ENCODE results near the gene THUMPD1. TPM values are rescaled to one million over a fixed set of nuclear protein-coding genes. Genes with fewer than 3 reads are reported as not detected.

Gene THUMPD1
- total RNA-seq, 4 donors from 2014 or later, result 40.5 to 73.7 (median 67.0) TPM

DNA sequence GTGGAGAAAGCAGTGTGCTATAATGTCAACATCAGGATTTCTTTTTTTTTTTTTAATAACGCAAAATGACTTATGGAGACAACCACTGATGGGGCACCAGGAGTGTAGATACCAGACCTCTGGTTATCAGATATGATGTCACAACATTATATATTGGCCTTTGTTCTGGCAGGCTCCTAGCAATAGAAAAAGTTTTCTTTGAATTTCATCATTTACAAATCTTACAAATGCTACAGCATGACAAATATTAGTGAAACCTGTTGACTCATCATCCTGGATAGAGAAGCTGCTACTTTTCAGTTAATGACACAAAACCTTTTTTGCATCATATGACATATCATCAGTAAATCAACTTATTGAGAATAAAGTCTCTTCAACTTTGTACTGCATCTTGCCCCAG is 6.1 kb downstream of the THUMPD1 start:
- WGBS, 2 donors, result 81 to 86% methylated on average over 1 of the region's 1 CpG
- intact Hi-C loops (cut with DNase I; ENCODE audit: low total_unique reads), result no loop called here
- no peak overlapping the region for H3K4me3 ChIP-seq (ENCODE audit: low read depth, poor library complexity, severe bottlenecking)
- no peak for TF ChIP-seq POLR2A (IDR thresholded peaks at IDR 0.05)
- TF ChIP-seq, protein P1, sequence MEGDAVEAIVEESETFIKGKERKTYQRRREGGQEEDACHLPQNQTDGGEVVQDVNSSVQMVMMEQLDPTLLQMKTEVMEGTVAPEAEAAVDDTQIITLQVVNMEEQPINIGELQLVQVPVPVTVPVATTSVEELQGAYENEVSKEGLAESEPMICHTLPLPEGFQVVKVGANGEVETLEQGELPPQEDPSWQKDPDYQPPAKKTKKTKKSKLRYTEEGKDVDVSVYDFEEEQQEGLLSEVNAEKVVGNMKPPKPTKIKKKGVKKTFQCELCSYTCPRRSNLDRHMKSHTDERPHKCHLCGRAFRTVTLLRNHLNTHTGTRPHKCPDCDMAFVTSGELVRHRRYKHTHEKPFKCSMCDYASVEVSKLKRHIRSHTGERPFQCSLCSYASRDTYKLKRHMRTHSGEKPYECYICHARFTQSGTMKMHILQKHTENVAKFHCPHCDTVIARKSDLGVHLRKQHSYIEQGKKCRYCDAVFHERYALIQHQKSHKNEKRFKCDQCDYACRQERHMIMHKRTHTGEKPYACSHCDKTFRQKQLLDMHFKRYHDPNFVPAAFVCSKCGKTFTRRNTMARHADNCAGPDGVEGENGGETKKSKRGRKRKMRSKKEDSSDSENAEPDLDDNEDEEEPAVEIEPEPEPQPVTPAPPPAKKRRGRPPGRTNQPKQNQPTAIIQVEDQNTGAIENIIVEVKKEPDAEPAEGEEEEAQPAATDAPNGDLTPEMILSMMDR (IDR thresholded peaks at IDR 0.05), result no peak
- no peak for DNase-seq (ENCODE audit: low spot score in 2 of 2)

DNA sequence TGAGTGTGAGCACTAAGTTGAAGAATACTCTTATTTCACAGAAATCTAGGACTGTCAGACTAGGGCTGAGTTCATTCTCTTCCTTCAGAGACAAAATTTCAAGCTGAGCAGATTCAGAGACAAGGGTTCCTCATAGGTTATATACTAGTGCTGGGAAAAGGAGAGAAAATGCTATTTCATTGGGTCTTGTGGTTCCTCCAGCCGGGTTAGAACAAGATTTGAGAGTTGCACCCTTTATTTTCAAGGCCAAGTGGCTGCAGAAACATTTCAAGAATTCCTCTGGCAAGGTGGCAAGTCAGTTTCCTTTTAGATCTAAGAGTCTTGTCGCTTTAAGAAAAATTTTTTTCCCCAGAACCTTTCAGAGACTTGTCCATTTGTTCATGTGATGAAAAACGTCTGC is 6.8 kb downstream of the THUMPD1 start:
- TF ChIP-seq POLR2A (IDR thresholded peaks at IDR 0.05), result no peak
- TF ChIP-seq, protein P1 (IDR thresholded peaks at IDR 0.05), result no peak
- no peak overlapping the region for H3K4me3 ChIP-seq (ENCODE audit: low read depth, poor library complexity, severe bottlenecking)
- intact Hi-C loops (cut with DNase I; ENCODE audit: low total_unique reads), result no loop called here
- 56 to 62% methylated on average over 3 of the region's 3 CpGs for WGBS, 2 donors
- DNase-seq (ENCODE audit: low spot score in 2 of 2), result no peak

GRCh38 chr16:20734056-20734455 is 7.6 kb downstream of the THUMPD1 start:
- TF ChIP-seq POLR2A (IDR thresholded peaks at IDR 0.05), result no peak
- TF ChIP-seq, protein P1 (IDR thresholded peaks at IDR 0.05), result no peak
- DNase-seq (ENCODE audit: low spot score in 2 of 2), result no peak
- H3K4me3 ChIP-seq (ENCODE audit: low read depth, poor library complexity, severe bottlenecking), result no peak overlapping the region
- WGBS, 2 donors, result 79 to 80% methylated on average over 3 of the region's 3 CpGs
- intact Hi-C loops (cut with DNase I; ENCODE audit: low total_unique reads), result no loop called here

- H3K4me3 ChIP-seq (ENCODE audit: low read depth, poor library complexity, severe bottlenecking), result no peak overlapping the region
- 83 to 84% methylated on average over 3 of the region's 3 CpGs for WGBS, 2 donors
- intact Hi-C loops (cut with DNase I; ENCODE audit: low total_unique reads), result no loop called here
- no peak for DNase-seq (ENCODE audit: low spot score in 2 of 2)
- no peak for TF ChIP-seq POLR2A (IDR thresholded peaks at IDR 0.05)
- TF ChIP-seq, protein P1 (IDR thresholded peaks at IDR 0.05), result no peak
These were observed 12.5 kb downstream of the THUMPD1 start for GRCh38 chr16:20729141-20729540.

- TF ChIP-seq POLR2A (IDR thresholded peaks at IDR 0.05), result no peak
- TF ChIP-seq, protein P1 (IDR thresholded peaks at IDR 0.05), result no peak
- no peak overlapping the region for H3K4me3 ChIP-seq (ENCODE audit: low read depth, poor library complexity, severe bottlenecking)
- no peak for DNase-seq (ENCODE audit: low spot score in 2 of 2)
- intact Hi-C loops (cut with DNase I; ENCODE audit: low total_unique reads), result no loop called here
- WGBS, 2 donors, result 72 to 83% methylated on average over 3 of the region's 3 CpGs
These were observed 14.4 kb downstream of the THUMPD1 start for GRCh38 chr16:20727181-20727580.

DNA sequence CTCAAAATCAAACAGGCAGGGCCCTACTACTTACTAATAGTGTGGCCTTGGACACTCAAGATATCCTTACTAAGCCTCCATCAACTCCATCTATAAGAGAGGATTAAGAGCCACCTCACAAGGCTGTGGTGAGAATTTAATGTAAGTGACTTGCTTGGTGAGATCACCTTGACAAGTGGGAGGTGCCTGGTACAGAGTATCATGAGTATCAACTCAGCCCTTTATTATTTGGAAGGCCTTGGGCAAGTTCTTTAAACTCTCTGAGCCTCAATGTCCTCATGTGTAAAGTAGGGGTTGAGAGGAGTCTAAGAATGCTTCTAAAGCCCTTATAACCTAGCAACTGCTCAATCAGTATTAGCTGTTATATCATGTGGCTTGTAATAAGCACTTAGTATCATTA is 15.0 kb downstream of the THUMPD1 start:
- no peak overlapping the region for H3K4me3 ChIP-seq (ENCODE audit: low read depth, poor library complexity, severe bottlenecking)
- intact Hi-C loops (cut with DNase I; ENCODE audit: low total_unique reads), result no loop called here
- no peak for TF ChIP-seq POLR2A (IDR thresholded peaks at IDR 0.05)
- TF ChIP-seq, protein P1 (IDR thresholded peaks at IDR 0.05), result no peak
- DNase-seq (ENCODE audit: low spot score in 2 of 2), result no peak
